SKM-1 (cell line): ENCODE measurements around the gene TLN1.

Experiments
- DNase-seq: peaks from one replicate; lab custom pipeline; 2025; ENCODE audit not compliant: unreplicated experiment; lab: John Stamatoyannopoulos, UW

The TLN1 gene

DNA sequence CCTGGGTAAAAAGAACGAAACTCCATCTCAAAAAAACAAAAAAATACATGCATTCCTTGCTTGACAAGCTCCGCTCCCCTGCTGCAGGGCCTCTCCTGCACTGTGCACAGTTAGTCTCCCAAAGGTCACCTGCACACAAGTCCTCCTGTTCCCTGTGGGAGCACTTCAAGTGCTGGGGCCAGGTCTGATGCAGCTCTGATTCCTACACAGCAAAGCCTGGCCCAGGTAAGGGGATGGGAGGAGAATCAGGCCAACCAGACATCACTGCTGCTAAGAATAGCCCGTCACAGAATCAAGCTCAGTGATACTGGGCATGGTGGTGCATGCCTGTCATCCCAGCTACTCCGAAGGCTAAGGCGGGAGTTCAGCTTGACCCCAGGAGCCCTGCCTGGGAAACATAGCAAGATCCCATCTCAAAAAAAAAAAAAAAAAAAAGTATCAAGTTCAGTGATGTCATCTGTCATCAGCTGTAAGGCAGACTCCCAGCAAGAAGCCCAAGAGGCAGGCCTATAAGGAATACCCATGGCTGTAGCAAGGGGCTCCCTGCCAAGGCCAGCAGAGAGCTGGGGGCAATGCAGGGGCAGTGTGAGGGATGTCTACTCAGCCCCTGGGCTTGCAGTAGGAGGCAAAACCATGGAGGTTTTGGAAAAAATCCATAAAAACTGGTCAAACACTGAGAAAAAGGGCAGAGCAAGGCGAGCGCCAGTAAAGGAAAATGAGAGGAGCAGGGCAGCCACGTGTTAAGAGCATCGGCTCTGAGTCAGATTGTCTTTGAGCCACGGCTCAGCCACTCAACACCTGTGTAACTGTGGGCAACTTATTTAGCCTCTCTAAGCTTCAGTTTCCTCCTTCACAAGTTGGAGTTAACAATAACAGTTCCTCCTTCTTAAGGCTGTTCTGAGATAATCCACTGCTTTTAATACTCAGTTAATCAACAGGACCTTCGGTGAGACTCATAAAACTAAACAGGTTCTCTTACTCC lies 45.5 kb downstream of the TLN1 start:
- no peak for DNase-seq

DNA sequence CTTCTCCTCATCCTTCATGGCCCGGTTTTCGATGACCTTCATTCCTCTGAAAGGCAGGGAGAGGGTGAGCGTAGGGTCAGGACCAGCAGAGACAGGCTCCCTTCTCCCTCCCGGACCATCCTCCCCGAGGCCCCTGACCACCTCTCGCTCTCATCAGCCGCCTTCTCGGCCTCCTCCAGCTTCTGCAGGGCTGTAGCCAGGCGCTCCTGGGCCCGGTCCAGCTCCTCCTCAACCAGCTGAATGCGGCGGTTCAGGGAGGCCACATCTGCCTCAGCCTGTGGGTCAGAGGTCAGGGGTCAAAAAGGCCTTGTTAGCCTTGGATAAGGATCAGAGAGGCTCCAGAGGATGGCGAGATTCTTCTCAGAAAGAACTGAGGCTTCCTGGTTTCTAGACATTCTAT lies 46.5 kb downstream of the TLN1 start:
- no peak for DNase-seq

DNA sequence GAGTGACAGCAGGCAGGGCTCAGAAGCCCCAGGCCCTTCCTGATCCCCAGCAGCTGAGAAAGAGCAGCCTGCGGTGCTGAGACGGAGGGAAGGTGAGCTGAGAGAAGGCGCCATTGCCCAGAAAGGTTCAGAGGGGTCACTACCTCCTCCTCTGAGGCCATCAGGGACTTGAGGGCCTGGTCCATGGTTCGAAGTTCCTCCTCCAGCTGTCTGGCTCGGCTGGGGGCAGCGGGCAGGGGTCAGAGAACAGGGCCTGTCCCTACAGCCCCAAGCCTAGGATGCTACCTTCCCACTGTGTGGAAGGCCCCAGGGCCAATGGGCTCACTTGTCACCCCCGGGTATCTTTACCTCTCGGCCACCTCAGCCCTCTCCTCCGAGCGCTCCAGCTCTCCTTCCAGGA lies 47.1 kb downstream of the TLN1 start:
- DNase-seq = no peak

DNA sequence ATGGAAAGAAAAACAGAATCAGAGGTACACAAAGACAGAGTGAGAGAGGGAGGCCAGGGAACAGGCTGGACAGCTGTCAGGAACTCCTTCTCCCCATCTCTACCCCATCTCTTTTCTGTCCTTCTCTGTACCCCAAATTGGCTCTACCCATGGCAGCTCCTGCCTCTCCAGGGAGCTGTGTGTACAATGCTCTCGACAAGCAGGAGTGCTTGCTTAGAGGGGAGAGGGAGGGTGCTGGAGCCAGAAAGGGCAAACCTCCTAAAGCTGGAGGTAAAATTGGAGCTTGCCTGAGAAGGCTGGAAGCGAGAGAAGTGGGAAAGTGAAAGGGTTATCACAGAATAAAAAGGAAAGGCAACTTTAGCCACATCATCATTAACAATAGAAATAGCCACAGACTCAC lies 48.7 kb downstream of the TLN1 start:
- no peak for DNase-seq

DNA sequence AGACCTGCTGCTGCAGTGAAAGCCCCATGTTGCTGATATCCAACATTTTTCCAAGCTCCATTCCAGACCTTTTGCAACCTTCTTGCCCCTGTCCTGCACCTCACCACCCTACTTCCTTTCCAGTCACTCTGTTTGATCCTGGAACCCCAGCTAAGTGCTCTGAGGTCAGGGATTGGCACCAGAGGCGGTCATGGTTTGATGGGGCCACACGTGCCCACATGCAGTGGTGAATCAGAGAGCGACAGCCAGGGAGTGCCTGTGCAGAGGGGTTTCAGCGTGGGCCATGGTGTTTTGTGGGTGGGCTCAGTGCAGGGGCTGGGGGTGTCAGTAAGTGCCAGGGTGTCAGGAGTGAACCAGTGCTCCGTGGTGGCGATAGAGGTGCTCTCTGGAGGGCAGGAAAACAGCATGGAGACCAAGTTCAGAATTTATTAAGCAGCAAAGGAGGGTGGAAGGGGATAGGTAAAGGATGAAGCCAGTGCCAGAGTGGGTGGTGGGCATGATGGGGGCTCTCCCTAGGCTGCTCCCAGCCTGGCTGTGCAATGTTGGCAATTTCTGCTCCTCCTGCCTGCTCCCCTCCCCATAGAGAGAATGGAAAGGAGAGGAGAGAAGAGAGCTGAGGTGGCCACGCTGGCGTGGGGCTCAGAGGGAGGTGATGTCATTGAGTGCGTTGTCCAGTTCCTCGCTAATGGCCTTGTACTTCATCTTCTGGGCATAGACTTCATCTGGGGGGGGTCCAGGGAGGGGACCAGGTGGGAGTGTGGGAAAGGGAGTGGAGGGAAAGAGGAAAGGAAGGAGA lies 49.3 kb downstream of the TLN1 start:
- no peak for DNase-seq

GRCh38 chr9:35682051-35682450 lies 49.9 kb downstream of the TLN1 start:
- no peak for DNase-seq

DNA sequence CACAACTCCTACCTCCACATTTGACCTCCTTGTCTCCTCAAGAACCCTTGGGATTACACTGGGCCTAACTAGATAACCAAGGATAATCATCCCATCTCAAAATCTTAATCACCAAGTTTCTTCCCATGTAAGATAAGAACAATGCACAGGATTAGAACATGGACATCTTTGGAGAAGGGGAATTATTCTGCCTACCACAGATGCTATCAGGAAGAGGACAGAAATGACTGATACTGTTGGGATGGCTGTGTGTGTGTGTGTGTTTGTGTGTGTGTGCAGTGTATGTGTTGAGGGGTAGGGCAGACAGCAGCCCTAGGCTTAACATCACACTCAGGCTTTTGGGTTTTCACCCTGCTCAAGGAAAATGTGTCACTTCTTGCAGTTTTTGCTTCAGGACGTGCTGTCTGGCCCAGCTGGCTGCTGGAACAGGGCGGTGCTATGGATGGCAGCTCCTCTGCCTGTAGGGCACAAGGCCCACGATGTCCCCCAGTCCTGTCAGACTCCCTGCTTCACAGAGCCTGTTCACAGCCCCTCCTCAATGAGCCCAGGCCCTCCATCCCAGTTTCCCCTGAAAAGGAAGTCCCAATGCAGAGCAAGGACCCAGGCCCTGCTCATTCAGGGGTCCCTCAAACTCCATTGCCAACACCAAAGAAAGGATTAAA lies 50.5 kb downstream of the TLN1 start:
- no peak for DNase-seq

- no peak for DNase-seq
These were observed 51.5 kb downstream of the TLN1 start for GRCh38 chr9:35680331-35681105.

- DNase-seq = no peak
These were observed 52.1 kb downstream of the TLN1 start for GRCh38 chr9:35679766-35680330.

GRCh38 chr9:35679091-35679490 lies 52.9 kb downstream of the TLN1 start:
- no peak for DNase-seq

- no peak for DNase-seq
These were observed 56.1 kb downstream of the TLN1 start for GRCh38 chr9:35675732-35676392.

DNA sequence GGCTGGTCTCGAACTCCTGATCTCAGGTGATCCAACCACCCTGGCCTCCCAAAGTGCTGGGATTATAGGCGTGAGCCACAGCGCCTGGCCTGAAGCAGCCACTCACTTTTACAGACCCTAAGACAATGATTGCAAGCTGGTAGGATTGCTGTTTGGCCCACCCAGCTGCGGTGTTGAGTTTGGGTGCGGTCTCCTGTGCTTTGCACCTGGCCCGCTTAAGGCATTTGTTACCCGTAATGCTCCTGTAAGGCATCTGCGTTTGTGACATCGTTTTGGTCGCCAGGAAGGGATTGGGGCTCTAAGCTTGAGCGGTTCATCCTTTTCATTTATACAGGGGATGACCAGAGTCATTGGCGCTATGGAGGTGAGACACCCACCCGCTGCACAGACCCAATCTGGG lies 56.8 kb downstream of the TLN1 start:
- no peak for DNase-seq

- DNase-seq = no peak
These were observed 58.0 kb downstream of the TLN1 start for GRCh38 chr9:35674025-35674361.

GRCh38 chr9:35673132-35674024 lies 58.6 kb downstream of the TLN1 start, which contains the start of gene CA9:
CA9 (plus strand) TSS chr9:35673928; CDS start chr9:35673960, 32 bp downstream.
- no peak for DNase-seq

- no peak for DNase-seq
These were observed 62.5 kb downstream of the TLN1 start for GRCh38 chr9:35669331-35670145.

DNA sequence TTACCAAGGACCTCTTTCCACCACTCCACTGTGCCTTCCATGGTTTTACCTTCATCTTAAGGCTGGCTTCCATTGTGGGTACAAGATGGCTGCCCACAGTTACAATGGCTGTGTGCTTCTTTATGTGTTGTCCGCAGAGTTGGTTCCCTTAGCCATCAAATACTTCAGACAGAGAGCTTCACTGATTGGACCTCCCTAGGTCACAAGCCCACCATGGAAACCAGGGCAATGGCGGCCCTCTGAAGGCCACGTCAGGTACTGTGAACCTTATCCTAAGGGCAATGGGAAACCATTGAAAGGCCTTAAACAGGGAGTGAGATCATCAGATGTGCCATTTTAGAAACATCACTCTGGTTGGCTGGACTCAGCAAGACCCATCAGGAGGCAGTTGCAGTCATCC lies 64.1 kb downstream of the TLN1 start:
- no peak for DNase-seq

DNA sequence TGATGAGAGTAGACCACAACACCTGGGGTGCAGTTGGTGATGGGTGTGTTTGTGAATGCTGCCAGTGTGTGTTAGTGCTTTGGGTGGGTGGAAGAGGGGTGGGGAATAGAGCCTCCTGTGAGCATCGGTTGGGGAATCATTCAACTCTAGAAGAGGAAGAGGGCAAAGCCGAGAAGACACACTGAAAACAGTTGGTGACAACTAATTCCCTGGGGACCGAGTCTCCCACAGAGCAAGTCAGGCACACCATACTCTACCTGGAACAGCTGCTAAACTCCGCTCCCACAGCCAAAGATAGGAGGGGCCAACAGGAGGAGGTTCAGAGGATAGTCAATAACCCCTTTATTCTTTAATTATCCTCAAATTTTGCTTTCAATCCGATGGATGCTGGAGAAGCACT lies 65.4 kb downstream of the TLN1 start:
- no peak for DNase-seq

DNA sequence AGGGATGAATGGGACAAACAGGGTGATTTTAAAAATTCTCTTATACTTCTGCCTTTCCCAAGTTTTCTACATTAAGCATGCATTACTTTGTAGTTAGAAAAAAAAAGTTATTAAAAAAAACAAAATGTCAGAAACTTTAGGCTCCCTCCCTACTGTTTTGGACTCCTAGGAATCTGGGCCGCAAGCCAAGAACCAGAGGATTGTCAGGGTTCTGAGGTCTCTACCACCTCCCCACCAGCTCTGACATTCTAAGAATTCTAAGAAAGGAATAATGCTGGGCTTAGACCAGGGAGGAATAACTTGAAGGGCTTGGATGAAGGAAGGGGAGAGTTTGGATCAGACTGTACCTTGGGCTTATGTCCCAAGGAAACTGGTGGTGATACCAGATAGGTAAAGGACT lies 66.0 kb downstream of the TLN1 start:
- no peak for DNase-seq
